Measurements from ENCODE around the gene PROZ. TPM values are rescaled to one million over a fixed set of nuclear protein-coding genes. Genes with fewer than 3 reads are reported as not detected.

PROZ gene
- total and polyA plus RNA-seq, 2 donors (not counting 1 experiment from before 2014, with no cell fraction given), result not detected

GRCh38 chr13:113195360-113195759, 36.9 kb downstream of the PROZ start:
- intact Hi-C loops (cut with micrococcal nuclease), result no loop called here
- no peak for ATAC-seq (ENCODE audit: low read depth)
- Mint-ChIP-seq H3K4me3 (no peak overlapping the region), H3K4me1 (no peaks in the 10 kb centered on the region), H3K9me3 (ENCODE audit: insufficient read depth) (no peaks in the 10 kb centered on the region), H3K27ac (no peak overlapping the region), H3K27me3 (no peaks in the 10 kb centered on the region)
- peaks cover 11% of the 10 kb centered on the region for H3K79me2 ChIP-seq (ENCODE audit: control insufficient read depth, insufficient read depth, low read length)
- no peak for TF ChIP-seq EZH2 (IDR thresholded peaks at IDR 0.05; ENCODE audit: borderline replicate concordance, insufficient read depth, low read depth, low read length, poor library complexity, severe bottlenecking)
- TF ChIP-seq CTCF (IDR thresholded peaks at IDR 0.05), result no peak
- no peak overlapping the region for H3K4me3 ChIP-seq (ENCODE audit: control extremely low read depth in 1 of 5, extremely low read depth in 1 of 5, insufficient read depth in 1 of 5, low read depth in 2 of 5, low read length in 4 of 5)
- H3K9me3 ChIP-seq (ENCODE audit: control extremely low read depth in 1 of 3, control insufficient read depth in 2 of 3, insufficient read depth in 1 of 3, low read length in 2 of 3), result no peaks in the 10 kb centered on the region
- H3K4me2 ChIP-seq (replicated peaks; ENCODE audit: low read depth, low read length, poor library complexity, severe bottlenecking), result no peak overlapping the region
- H3K36me3 ChIP-seq (replicated peaks in 1 of 2; ENCODE audit: control extremely low read depth in 1 of 2, control insufficient read depth in 1 of 2, extremely low read depth in 1 of 2, insufficient read depth in 2 of 2, low read length in 1 of 2), result peaks cover 3 to 62% of the 10 kb centered on the region in 2 experiments
- H2AFZ ChIP-seq (ENCODE audit: insufficient read depth, low read depth, low read length, poor library complexity, severe bottlenecking), result no peak overlapping the region
- ChIA-PET CTCF (no interaction called here), POLR2A (no interaction called here)
- no peaks in the 10 kb centered on the region for H3K4me1 ChIP-seq (ENCODE audit: control insufficient read depth in 2 of 2, insufficient read depth in 2 of 2, low read length in 2 of 2)
- no peaks in the 10 kb centered on the region for H4K20me1 ChIP-seq (ENCODE audit: control insufficient read depth, insufficient read depth, low read length, poor library complexity, severe bottlenecking)
- no peaks in the 10 kb centered on the region for H3K27me3 ChIP-seq (replicated peaks in 1 of 4; ENCODE audit: control extremely low read depth in 1 of 4, control insufficient read depth in 3 of 4, insufficient read depth in 4 of 4, low read length in 3 of 4)
- no peak overlapping the region for H3K27ac ChIP-seq (ENCODE audit: low read length in 2 of 2)
- WGBS (ENCODE audit: insufficient coverage), result 80% methylated on average over 1 of the region's 6 CpGs
- no peak for DNase-seq
- no peak overlapping the region for H3K9ac ChIP-seq (ENCODE audit: low read length)

- Histone ChIP-seq H3K9ac (ENCODE audit: low read length) (no peak overlapping the region), H3K4me3 (ENCODE audit: control extremely low read depth in 1 of 5, extremely low read depth in 1 of 5, insufficient read depth in 1 of 5, low read depth in 2 of 5, low read length in 4 of 5) (no peak overlapping the region), H3K79me2 (ENCODE audit: control insufficient read depth, insufficient read depth, low read length) (peaks cover 23% of the 10 kb centered on the region), H3K9me3 (ENCODE audit: control extremely low read depth in 1 of 3, control insufficient read depth in 2 of 3, insufficient read depth in 1 of 3, low read length in 2 of 3) (no peaks in the 10 kb centered on the region), H3K36me3 (replicated peaks in 1 of 2; ENCODE audit: control extremely low read depth in 1 of 2, control insufficient read depth in 1 of 2, extremely low read depth in 1 of 2, insufficient read depth in 2 of 2, low read length in 1 of 2) (peaks cover 3 to 59% of the 10 kb centered on the region in 2 experiments), H3K4me2 (replicated peaks; ENCODE audit: low read depth, low read length, poor library complexity, severe bottlenecking) (no peak overlapping the region), H2AFZ (ENCODE audit: insufficient read depth, low read depth, low read length, poor library complexity, severe bottlenecking) (no peak overlapping the region), H3K27ac (ENCODE audit: low read length in 2 of 2) (no peak overlapping the region), H4K20me1 (ENCODE audit: control insufficient read depth, insufficient read depth, low read length, poor library complexity, severe bottlenecking) (peaks cover 3% of the 10 kb centered on the region), H3K27me3 (replicated peaks in 1 of 4; ENCODE audit: control extremely low read depth in 1 of 4, control insufficient read depth in 3 of 4, insufficient read depth in 4 of 4, low read length in 3 of 4) (no peaks in the 10 kb centered on the region), H3K4me1 (ENCODE audit: control insufficient read depth in 2 of 2, insufficient read depth in 2 of 2, low read length in 2 of 2) (no peaks in the 10 kb centered on the region)
- TF ChIP-seq EZH2 (IDR thresholded peaks at IDR 0.05; ENCODE audit: borderline replicate concordance, insufficient read depth, low read depth, low read length, poor library complexity, severe bottlenecking) (no peak), CTCF (IDR thresholded peaks at IDR 0.05) (no peak)
- DNase-seq (no peak), ATAC-seq (ENCODE audit: low read depth) (no peak)
- Mint-ChIP-seq H3K9me3 (ENCODE audit: insufficient read depth) (no peaks in the 10 kb centered on the region), H3K27ac (no peak overlapping the region), H3K4me1 (peaks cover 1% of the 10 kb centered on the region), H3K4me3 (no peak overlapping the region), H3K27me3 (no peaks in the 10 kb centered on the region)
- ChIA-PET POLR2A (no interaction called here), CTCF (no interaction called here)
- 94% methylated on average over 9 of the region's 9 CpGs for WGBS (ENCODE audit: insufficient coverage)
- intact Hi-C loops (cut with micrococcal nuclease), result no loop called here
These were observed 38.7 kb downstream of the PROZ start for GRCh38 chr13:113196970-113197737.
